COLO668 (cell line): ENCODE results near the gene BRD3OS.
A peak's percentile ranks its signal among the peaks of the same experiment; 100 is the strongest.
"Not testable (repeated sequence)": the region's sequence is repeated elsewhere in the genome, so short reads cannot be mapped to it uniquely, and the experiment has no call there.

ENCODE experiments used
- DNase-seq: peaks from one replicate; lab custom pipeline; 2025; ENCODE audit not compliant: unreplicated experiment; lab: John Stamatoyannopoulos, UW

BRD3OS gene

DNA sequence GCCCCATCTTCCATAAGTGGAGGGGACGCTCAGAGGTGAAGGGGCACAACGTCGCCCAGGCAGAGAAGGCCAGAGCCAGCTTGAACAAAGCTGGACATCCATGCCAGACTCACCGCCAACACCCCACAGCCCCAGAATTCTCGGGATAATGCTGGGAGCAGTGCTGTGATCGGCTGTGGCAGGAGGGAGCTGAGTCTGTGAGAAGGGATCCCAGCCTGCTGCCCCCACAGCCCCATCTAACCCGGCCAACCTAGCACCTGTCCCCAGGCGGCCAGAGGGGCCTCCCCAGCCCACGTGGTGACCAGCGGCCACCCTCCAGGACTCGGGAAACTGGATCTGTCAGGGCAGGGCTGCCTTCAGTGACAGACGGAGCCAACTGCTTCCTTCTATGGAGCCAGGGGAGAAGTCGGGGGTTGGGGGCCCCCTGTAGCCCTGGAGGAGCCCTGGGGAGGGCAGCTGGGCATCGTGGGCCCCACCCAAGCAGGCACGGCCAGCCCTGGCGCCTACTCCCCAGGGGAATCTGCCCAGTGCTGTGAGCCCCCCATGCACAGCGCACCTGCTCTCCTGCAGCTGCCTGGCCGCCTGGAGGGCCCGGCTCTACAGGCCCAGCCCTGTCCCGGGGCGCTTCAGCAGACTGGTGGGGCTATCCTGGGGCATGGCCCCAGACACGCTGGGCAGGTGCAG, 36.5 kb downstream of the BRD3OS start:
- peak; percentile 32 for DNase-seq

- no peak for DNase-seq
These were observed 37.3 kb downstream of the BRD3OS start for GRCh38 chr9:134062461-134063087.

DNA sequence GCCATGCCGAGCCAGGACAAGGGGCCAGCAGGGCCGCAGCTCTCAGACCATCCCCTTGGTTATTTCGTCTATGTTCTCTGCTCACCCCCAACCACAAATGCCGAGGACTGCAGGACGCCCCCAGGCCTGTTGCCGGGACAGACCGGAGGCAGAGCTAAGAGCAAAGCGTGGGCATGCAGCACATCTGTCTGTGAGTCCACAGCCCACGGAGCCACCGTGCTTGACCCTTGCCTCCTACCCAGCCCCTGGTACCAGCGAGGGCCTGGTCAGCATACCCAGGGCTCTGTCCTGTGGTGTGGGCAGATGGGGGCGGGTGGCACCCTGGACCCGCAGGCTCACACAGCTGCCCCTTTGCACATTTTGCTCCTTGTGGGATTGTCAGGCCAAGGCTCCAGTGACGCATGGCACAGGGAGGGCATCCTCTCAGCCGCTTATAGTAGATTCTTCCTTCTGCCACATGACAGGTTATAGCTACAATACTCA, 37.8 kb downstream of the BRD3OS start:
- no peak for DNase-seq

DNA sequence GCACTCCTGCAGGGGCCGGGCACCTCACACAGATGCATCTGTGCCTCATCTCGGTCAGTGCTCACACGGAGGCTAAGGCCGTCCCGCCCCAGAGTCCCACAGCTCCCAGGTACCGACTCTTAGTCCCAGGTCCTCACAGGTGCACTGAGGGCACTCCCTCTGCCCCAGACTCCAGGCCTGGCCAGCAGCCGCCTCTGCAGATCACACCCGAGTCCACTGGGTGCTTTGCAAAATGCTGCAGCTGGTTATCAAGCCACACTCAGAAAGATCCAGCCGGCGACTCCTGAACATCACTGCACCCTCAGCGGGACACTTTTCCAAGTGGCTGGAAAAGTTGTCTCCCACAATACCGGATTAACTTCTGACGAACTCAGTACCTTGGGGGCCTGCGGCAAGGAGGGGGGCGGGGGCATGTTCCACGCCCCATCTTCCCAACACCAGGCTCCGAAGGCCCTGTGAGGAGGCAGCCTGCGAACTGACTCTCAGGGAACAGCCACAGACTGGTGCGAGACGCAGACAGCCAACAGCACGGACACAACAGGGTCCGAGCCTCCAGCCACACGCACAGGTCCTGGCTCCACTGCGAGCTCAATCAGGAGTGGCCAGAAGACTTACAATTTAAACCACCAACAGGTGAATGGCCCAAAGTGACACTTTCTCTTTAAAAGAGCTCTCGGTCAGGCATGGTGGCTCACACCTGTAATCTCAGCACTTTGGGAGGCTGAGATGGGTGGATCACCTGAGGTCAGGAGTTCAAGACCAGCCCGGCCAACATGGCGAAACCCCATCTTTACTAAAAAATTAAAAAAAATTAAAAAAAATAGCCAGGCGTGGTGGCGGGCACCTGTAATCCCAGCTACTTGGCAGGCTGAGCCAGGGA, 38.5 kb downstream of the BRD3OS start:
- DNase-seq = no peak

DNA sequence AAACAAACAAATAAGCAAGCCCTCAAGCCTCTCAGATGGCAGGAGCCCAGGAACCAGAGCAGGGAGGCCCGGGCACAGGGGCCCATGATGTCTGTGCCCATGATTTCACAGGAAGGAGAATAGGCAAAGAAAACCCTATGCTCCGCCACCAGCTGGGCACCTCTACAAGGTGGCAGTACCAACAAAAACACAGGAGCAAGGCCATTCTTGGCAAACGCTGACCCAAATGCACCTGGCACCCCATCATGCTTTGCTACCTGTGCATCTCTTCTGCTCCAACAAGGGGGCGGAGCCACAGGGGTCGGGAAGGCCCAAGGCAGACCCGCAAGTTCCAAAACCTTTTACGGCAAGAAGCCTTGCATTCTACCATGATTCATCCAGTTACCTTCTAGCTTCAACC, 39.4 kb downstream of the BRD3OS start:
- no peak for DNase-seq

GRCh38 chr9:134065612-134066419, 40.5 kb downstream of the BRD3OS start:
- peak; percentile 34 for DNase-seq

DNA sequence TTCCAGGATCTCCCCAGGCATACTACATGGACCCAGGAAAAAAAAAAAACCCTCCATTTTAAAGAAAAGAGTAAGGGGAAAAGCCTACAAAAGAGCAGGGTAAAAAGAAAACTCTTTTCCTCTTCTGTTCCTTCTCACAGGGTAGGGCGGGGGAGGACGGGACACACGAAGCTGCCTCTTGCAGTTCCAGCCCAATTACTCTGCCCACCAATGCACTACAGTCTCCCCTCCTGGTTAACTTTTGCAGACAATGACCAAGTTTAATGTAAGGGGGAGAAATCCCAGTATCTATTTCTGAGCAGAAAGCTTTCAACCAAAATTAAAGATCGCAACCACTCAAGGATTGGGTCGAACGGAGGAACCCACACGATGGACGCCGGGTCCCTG, 41.2 kb downstream of the BRD3OS start:
- no peak for DNase-seq

GRCh38 chr9:134066913-134067851, 41.9 kb downstream of the BRD3OS start:
- peak; percentile 71 for DNase-seq

DNA sequence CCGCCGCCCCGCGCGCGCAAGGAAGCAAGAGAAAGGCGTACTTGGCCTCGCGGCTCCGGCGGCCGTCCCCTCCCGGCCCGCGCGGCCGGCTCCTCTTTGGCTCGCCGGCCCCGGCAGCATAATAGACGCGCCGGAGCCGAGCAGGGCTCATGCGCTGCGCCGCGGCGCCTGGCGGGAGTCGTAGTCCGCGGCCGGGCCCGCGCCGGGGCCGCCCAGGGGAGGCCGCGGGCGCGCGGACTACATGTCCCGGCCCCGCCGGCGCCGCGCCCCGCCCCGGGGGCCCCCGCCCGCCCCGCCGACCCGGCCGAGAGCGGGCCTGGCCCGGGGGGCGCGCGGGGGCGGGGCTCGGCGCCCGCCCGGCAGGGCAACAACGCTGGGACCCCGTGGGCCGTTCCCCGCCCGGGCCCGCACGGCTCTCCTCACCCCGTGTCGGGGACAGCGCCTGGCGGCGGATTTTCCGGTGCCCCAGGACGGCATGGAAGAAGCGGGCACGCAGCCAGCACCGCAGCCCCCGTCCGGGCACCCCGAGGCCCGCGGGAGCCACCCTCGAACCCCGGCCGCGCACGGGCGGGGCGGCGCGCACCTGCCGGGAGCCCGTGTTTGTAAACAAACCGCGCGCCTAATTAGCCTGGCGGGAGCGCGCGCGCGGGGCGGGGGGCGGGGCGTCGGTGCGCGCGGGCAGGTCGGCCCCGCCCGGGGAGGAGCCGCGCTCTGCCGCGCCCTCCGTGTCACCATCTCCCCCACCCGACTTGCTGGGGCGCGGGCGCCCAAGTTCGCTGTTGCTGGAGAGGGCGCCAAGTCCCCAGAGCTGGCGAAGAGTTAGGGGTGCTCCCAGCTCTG, 42.8 kb downstream of the BRD3OS start, which contains the start of gene BRD3:
Gene BRD3 (minus strand): TSS at position 123 of the 840 bp plus-strand sequence. CDS start 14,549 bp downstream, outside the sequence.
- peak; percentile 98 for DNase-seq

- no peak for DNase-seq
These were observed 43.6 kb downstream of the BRD3OS start for GRCh38 chr9:134068744-134069479.

GRCh38 chr9:134069480-134070399, 44.5 kb downstream of the BRD3OS start:
- no peak for DNase-seq

DNA sequence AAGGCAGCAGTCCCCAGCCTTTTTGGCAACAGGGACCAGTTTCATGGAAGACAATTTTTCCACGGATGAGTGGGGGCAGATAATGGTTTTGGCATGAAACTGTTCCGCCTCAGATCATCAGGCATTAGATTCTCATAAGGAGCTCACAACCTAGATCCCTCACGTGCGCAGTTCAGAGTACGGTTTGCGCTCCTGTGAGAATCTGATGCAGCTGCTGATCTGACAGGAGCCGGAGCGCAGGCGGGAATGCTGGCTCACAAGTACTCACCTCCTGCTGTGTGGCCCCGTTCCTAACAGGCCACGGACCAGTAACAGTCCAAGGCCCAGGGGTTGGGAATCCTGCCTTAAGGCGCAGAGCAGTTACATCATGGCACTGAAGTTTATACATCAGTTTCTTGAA, 45.9 kb downstream of the BRD3OS start:
- peak; percentile 31 for DNase-seq

DNA sequence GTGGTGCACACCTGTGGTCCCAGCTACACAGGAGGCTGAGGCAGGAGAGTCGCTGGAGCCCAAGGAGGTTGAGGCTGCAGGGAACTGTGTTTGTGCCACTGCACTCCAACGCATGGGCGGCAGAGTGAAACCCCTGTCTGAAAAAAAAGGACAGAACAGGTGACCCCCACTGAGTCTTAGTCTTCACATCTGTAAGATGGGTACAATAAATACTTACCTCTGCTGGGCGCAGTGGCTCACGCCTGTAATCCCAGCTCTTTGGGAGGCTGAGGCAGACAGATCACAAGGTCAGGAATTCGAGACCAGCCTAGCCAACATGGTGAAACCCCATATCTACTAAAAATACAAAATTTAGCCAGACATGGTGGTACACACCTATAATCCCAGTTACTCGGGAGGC, 47.4 kb downstream of the BRD3OS start:
- DNase-seq = not testable (repeated sequence)

DNA sequence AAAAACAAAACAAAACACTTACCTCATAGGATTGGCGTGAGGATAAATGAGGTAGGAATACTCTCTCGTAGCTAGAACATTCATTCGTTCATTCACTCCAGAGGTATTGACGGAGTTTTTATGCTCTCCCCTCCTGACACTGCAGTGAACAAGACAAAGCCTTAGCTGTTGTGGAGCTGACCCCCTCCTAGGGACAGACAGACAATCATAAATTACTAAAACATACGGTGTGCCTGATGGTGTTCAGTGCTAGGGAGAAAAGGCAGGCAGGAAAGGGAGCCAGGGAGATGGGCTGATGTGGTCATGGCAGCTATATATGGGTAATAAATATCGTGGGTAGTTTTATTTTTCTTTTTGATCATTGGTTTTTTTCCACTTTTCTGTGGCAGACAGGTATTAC, 48.2 kb downstream of the BRD3OS start:
- DNase-seq = no peak

- DNase-seq = not testable (repeated sequence)
These were observed 50.4 kb downstream of the BRD3OS start for GRCh38 chr9:134075689-134076088.

DNA sequence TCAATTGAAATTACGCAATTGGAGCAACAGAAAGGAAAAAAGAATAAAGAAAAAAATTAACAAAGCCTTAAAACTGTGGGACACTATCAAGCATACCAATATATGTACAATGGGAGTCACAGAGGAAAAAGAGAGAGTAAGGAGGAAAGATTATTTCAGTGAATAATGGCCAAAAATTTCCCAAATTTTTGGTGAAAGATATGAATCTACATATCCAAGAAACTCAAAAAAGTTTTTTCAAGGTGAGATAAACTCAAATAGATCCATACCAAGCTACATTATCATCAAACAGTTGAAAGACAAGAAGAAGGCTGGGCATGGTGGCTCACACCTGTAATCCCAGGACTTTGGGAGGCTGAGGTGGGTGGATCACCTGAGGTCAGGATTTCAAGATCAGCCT, 51.4 kb downstream of the BRD3OS start:
- no peak for DNase-seq
